ENCODE data around the gene SVIL. TPM values are rescaled to one million over a fixed set of nuclear protein-coding genes. Genes with fewer than 3 reads are reported as not detected.

The SVIL gene
- total and polyA plus RNA-seq, 2 donors (not counting 1 experiment from before 2014, with no cell fraction given): 17.7 to 94.3 TPM

DNA sequence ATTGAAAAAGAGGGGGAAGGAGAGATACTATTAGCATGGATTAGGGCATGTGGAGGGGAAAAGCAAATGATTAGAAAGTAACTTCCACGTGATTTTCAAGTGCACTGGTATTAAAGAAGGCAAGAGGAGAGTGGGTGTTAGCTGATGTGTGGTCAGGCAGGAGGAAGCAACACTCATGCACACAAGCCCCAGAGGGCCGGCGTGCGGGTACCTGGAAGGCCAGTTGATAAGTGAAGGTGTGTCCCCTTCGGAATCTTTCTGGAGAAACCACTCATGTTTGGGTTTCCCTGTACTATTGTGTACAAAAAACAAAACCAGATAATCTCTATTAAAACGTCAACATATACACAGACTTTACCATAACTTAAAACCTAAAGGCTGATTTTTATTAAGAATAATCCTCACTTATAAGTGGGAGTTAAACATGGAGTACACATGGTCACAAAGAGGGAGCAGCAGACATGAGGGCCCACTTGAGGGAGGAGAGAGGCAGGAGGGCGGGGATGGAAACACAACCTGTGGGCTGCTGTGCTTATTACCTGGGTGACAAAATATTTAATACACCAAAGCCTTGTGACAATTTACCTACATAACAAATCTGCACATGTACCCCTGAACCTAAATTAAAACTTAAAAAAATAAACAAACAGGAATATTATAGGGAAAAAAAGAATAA, 98.9 kb downstream of the SVIL start:
- H3K79me2 ChIP-seq (ENCODE audit: control insufficient read depth, insufficient read depth, low read length): no peaks in the 10 kb centered on the region
- no peaks in the 10 kb centered on the region for H3K36me3 ChIP-seq (ENCODE audit: control insufficient read depth, insufficient read depth, low read length)
- peak in 1 of 2 donors; percentile 48 for DNase-seq (ENCODE audit: low read depth in 2 of 2)
- peaks cover 5% of the 10 kb centered on the region for H3K4me1 ChIP-seq (ENCODE audit: control insufficient read depth, extremely low read depth, insufficient read depth, low read length)
- peak overlapping the region; percentile 42 for H3K4me2 ChIP-seq (ENCODE audit: extremely low read depth, insufficient read depth, low read length)
- TF ChIP-seq, protein P1, sequence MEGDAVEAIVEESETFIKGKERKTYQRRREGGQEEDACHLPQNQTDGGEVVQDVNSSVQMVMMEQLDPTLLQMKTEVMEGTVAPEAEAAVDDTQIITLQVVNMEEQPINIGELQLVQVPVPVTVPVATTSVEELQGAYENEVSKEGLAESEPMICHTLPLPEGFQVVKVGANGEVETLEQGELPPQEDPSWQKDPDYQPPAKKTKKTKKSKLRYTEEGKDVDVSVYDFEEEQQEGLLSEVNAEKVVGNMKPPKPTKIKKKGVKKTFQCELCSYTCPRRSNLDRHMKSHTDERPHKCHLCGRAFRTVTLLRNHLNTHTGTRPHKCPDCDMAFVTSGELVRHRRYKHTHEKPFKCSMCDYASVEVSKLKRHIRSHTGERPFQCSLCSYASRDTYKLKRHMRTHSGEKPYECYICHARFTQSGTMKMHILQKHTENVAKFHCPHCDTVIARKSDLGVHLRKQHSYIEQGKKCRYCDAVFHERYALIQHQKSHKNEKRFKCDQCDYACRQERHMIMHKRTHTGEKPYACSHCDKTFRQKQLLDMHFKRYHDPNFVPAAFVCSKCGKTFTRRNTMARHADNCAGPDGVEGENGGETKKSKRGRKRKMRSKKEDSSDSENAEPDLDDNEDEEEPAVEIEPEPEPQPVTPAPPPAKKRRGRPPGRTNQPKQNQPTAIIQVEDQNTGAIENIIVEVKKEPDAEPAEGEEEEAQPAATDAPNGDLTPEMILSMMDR (conservative IDR thresholded peaks at IDR 0.05 in 1 of 2, IDR thresholded peaks at IDR 0.05 in 1 of 2; ENCODE audit: low read depth in 1 of 2, low read length in 2 of 2): no peak
- TF ChIP-seq EZH2 (IDR thresholded peaks at IDR 0.05; ENCODE audit: low read length, missing control alignments): no peak
- no peaks in the 10 kb centered on the region for H3K27me3 ChIP-seq (ENCODE audit: control insufficient read depth, insufficient read depth, low read length)
- no peaks in the 10 kb centered on the region for H4K20me1 ChIP-seq (ENCODE audit: control insufficient read depth, extremely low read depth, insufficient read depth, low read length)
- H3K9me3 ChIP-seq (ENCODE audit: control insufficient read depth, insufficient read depth, low read depth, low read length): no peaks in the 10 kb centered on the region
- H3K27ac ChIP-seq (ENCODE audit: insufficient read depth, low read length): peak overlapping the region; percentile 31
- peak overlapping the region; percentile 13 to 29 (median 24) for H3K4me3 ChIP-seq (replicated peaks in 1 of 4; ENCODE audit: control extremely low read depth in 1 of 4, insufficient read depth in 1 of 4, low read depth in 3 of 4, low read length in 4 of 4)
- H2AFZ ChIP-seq (ENCODE audit: low read length): peak overlapping the region; percentile 30
- H3K9ac ChIP-seq (ENCODE audit: insufficient read depth, low read length): no peak overlapping the region

DNA sequence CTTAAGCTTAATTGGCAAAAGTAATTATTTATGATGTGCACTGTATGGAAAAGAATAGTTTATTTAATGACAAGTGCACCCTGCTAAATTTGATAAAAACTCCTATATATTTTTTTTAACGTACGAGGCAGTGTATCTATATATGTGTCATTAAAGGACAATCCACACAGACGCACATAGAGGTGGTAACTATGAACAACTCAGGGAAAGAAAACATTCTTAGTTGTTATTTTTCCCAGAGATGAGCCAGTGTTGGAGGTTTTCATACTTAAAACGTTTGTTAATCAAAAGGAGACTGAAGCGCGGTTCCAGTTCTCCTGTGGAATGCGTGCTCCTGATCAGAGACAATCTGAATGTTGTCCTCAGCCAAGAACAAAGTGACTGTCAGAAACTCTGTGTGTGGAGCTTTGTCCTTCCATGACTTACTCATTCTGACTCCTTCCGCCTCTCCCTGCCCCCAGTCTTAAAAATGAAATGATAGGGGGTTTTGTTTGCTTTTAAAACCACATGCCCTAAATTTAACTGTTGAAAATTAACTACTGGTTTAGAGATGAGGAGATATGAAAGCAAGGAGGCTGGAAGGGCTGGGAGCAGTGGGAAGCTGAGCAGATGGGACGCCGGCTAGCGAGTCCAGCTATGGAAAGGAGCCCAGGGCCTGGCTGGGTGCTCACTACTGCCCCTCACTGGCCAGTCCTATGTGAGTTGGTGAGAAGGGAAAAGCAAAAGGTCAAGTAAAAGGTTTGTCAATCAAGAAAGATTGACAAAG, 99.6 kb downstream of the SVIL start:
- Histone ChIP-seq H3K4me1 (ENCODE audit: control insufficient read depth, extremely low read depth, insufficient read depth, low read length) (peaks cover 5% of the 10 kb centered on the region), H3K9ac (ENCODE audit: insufficient read depth, low read length) (no peak overlapping the region), H4K20me1 (ENCODE audit: control insufficient read depth, extremely low read depth, insufficient read depth, low read length) (no peaks in the 10 kb centered on the region), H3K4me2 (ENCODE audit: extremely low read depth, insufficient read depth, low read length) (peak overlapping the region; percentile 42), H3K9me3 (ENCODE audit: control insufficient read depth, insufficient read depth, low read depth, low read length) (no peaks in the 10 kb centered on the region), H3K79me2 (ENCODE audit: control insufficient read depth, insufficient read depth, low read length) (no peaks in the 10 kb centered on the region), H3K27ac (ENCODE audit: insufficient read depth, low read length) (peak overlapping the region; percentile 31), H3K36me3 (ENCODE audit: control insufficient read depth, insufficient read depth, low read length) (no peaks in the 10 kb centered on the region), H3K4me3 (replicated peaks in 1 of 4; ENCODE audit: control extremely low read depth in 1 of 4, insufficient read depth in 1 of 4, low read depth in 3 of 4, low read length in 4 of 4) (peak overlapping the region; percentile 13 to 29 (median 24)), H3K27me3 (ENCODE audit: control insufficient read depth, insufficient read depth, low read length) (no peaks in the 10 kb centered on the region), H2AFZ (ENCODE audit: low read length) (no peak overlapping the region)
- TF ChIP-seq, protein P1 (conservative IDR thresholded peaks at IDR 0.05 in 1 of 2, IDR thresholded peaks at IDR 0.05 in 1 of 2; ENCODE audit: low read depth in 1 of 2, low read length in 2 of 2): peak; percentile 93 to 95
- no peak for TF ChIP-seq EZH2 (IDR thresholded peaks at IDR 0.05; ENCODE audit: low read length, missing control alignments)
- DNase-seq (ENCODE audit: low read depth in 2 of 2): peak; percentile 79 to 93

DNA sequence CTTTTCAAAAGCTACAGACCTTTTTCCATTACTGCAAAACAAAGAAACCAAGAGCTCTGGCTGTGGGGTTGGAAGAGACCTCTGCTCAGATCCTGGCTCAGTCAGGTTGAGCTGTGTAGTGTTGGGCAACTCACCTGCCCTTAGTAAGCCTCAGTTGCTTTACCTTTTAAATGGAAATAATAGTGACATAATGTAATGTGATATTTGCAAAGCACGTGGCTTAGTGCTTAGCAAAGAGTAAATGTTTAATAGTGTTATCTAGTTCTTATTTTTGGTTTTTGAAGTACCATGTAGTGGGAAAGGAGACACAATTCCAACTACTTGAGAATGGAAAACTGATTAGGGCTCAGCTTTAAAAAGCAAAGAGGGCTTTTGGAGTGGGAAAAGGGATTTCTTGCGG, 100.2 kb downstream of the SVIL start:
- no peak overlapping the region for H3K4me3 ChIP-seq (replicated peaks in 1 of 4; ENCODE audit: control extremely low read depth in 1 of 4, insufficient read depth in 1 of 4, low read depth in 3 of 4, low read length in 4 of 4)
- no peaks in the 10 kb centered on the region for H3K27me3 ChIP-seq (ENCODE audit: control insufficient read depth, insufficient read depth, low read length)
- no peaks in the 10 kb centered on the region for H3K9me3 ChIP-seq (ENCODE audit: control insufficient read depth, insufficient read depth, low read depth, low read length)
- no peak overlapping the region for H3K4me2 ChIP-seq (ENCODE audit: extremely low read depth, insufficient read depth, low read length)
- H3K27ac ChIP-seq (ENCODE audit: insufficient read depth, low read length): no peak overlapping the region
- no peaks in the 10 kb centered on the region for H3K36me3 ChIP-seq (ENCODE audit: control insufficient read depth, insufficient read depth, low read length)
- peaks cover 5% of the 10 kb centered on the region for H3K4me1 ChIP-seq (ENCODE audit: control insufficient read depth, extremely low read depth, insufficient read depth, low read length)
- no peaks in the 10 kb centered on the region for H3K79me2 ChIP-seq (ENCODE audit: control insufficient read depth, insufficient read depth, low read length)
- peak in 1 of 2 donors; percentile 9 for DNase-seq (ENCODE audit: low read depth in 2 of 2)
- H2AFZ ChIP-seq (ENCODE audit: low read length): no peak overlapping the region
- H3K9ac ChIP-seq (ENCODE audit: insufficient read depth, low read length): no peak overlapping the region
- H4K20me1 ChIP-seq (ENCODE audit: control insufficient read depth, extremely low read depth, insufficient read depth, low read length): no peaks in the 10 kb centered on the region
- no peak for TF ChIP-seq EZH2 (IDR thresholded peaks at IDR 0.05; ENCODE audit: low read length, missing control alignments)
- TF ChIP-seq, protein P1 (conservative IDR thresholded peaks at IDR 0.05 in 1 of 2, IDR thresholded peaks at IDR 0.05 in 1 of 2; ENCODE audit: low read depth in 1 of 2, low read length in 2 of 2): no peak

Data from fibroblast of lung (primary cell).